ENCODE results near the gene SPRR2E. TPM values are rescaled to one million over a fixed set of nuclear protein-coding genes. Genes with fewer than 3 reads are reported as not detected.

The SPRR2E gene
- total RNA-seq, 2 experiments from 2014 or later, result not detected

- Histone ChIP-seq H4K20me1 (ENCODE audit: insufficient read depth, low read length) (no peaks in the 10 kb centered on the region), H3K9me3 (ENCODE audit: low read length) (no peaks in the 10 kb centered on the region), H3K9me2 (ENCODE audit: insufficient read depth, low read length) (no peaks in the 10 kb centered on the region), H3K4me1 (ENCODE audit: insufficient read depth, low read length, poor library complexity, severe bottlenecking) (no peaks in the 10 kb centered on the region), H3K36me3 (ENCODE audit: insufficient read depth, low read length) (no peaks in the 10 kb centered on the region), H3K4me2 (ENCODE audit: low read length) (no peak overlapping the region), H3K4me3 (ENCODE audit: low read depth, low read length, poor library complexity, severe bottlenecking) (no peak overlapping the region), H3K79me2 (ENCODE audit: insufficient read depth, low read depth, low read length) (no peaks in the 10 kb centered on the region), H3K27ac (ENCODE audit: low read depth, low read length, poor library complexity, severe bottlenecking) (no peak overlapping the region), H2AFZ (ENCODE audit: low read length) (no peak overlapping the region)
- DNase-seq (ENCODE audit: low spot score), result no peak
- BruUV-seq (replicated peaks), result no TSS peak
- intact Hi-C loops (cut with micrococcal nuclease; ENCODE audit: unreplicated experiment), result no loop called here
- no peak for TF ChIP-seq EZH2phosphoT487 (IDR thresholded peaks at IDR 0.05; ENCODE audit: borderline replicate concordance, low read depth, low read length)
- TF ChIP-seq CTCF (conservative IDR thresholded peaks at IDR 0.05; ENCODE audit: low read length), result no peak
- POLR2A ChIA-PET, result no interaction called here
- CTCF ChIA-PET (ENCODE audit: unreplicated experiment), result no interaction called here
Measured at GRCh38 chr1:153099461-153100045, 5.2 kb upstream of the SPRR2E start.

- no TSS peak for BruUV-seq (replicated peaks)
- no peaks in the 10 kb centered on the region for H3K9me2 ChIP-seq (ENCODE audit: insufficient read depth, low read length)
- TF ChIP-seq EZH2phosphoT487 (IDR thresholded peaks at IDR 0.05; ENCODE audit: borderline replicate concordance, low read depth, low read length) (no peak), CTCF (conservative IDR thresholded peaks at IDR 0.05; ENCODE audit: low read length) (no peak)
- ChIA-PET POLR2A (interaction anchor here (0.6 kb wide), 1 partner anchor 101 kb away, joined by 3 read pairs; no protein-coding TSS in a partner anchor), CTCF (ENCODE audit: unreplicated experiment) (no interaction called here)
- no peaks in the 10 kb centered on the region for H3K4me1 ChIP-seq (ENCODE audit: insufficient read depth, low read length, poor library complexity, severe bottlenecking)
- H3K36me3 ChIP-seq (ENCODE audit: insufficient read depth, low read length), result no peaks in the 10 kb centered on the region
- H3K79me2 ChIP-seq (ENCODE audit: insufficient read depth, low read depth, low read length), result no peaks in the 10 kb centered on the region
- H3K27ac ChIP-seq (ENCODE audit: low read depth, low read length, poor library complexity, severe bottlenecking), result no peak overlapping the region
- no peaks in the 10 kb centered on the region for H4K20me1 ChIP-seq (ENCODE audit: insufficient read depth, low read length)
- no peak overlapping the region for H3K4me2 ChIP-seq (ENCODE audit: low read length)
- DNase-seq (ENCODE audit: low spot score), result no peak
- intact Hi-C loops (cut with micrococcal nuclease; ENCODE audit: unreplicated experiment), result no loop called here
- H2AFZ ChIP-seq (ENCODE audit: low read length), result no peak overlapping the region
- H3K4me3 ChIP-seq (ENCODE audit: low read depth, low read length, poor library complexity, severe bottlenecking), result no peak overlapping the region
- H3K9me3 ChIP-seq (ENCODE audit: low read length), result no peaks in the 10 kb centered on the region
Measured at GRCh38 chr1:153095764-153096163, 1.4 kb upstream of the SPRR2E start.

- no TSS peak for BruUV-seq (replicated peaks)
- no peaks in the 10 kb centered on the region for H3K79me2 ChIP-seq (ENCODE audit: insufficient read depth, low read depth, low read length)
- H2AFZ ChIP-seq (ENCODE audit: low read length), result no peak overlapping the region
- TF ChIP-seq CTCF (conservative IDR thresholded peaks at IDR 0.05; ENCODE audit: low read length) (no peak), EZH2phosphoT487 (IDR thresholded peaks at IDR 0.05; ENCODE audit: borderline replicate concordance, low read depth, low read length) (no peak)
- ChIA-PET POLR2A (interaction anchor here (0.7 kb wide), 1 partner anchor 65 kb away, joined by 3 read pairs; no protein-coding TSS in a partner anchor), CTCF (ENCODE audit: unreplicated experiment) (no interaction called here)
- no peaks in the 10 kb centered on the region for H4K20me1 ChIP-seq (ENCODE audit: insufficient read depth, low read length)
- no peaks in the 10 kb centered on the region for H3K36me3 ChIP-seq (ENCODE audit: insufficient read depth, low read length)
- intact Hi-C loops (cut with micrococcal nuclease; ENCODE audit: unreplicated experiment), result no loop called here
- no peak overlapping the region for H3K27ac ChIP-seq (ENCODE audit: low read depth, low read length, poor library complexity, severe bottlenecking)
- no peak overlapping the region for H3K4me3 ChIP-seq (ENCODE audit: low read depth, low read length, poor library complexity, severe bottlenecking)
- no peaks in the 10 kb centered on the region for H3K9me2 ChIP-seq (ENCODE audit: insufficient read depth, low read length)
- no peaks in the 10 kb centered on the region for H3K9me3 ChIP-seq (ENCODE audit: low read length)
- H3K4me1 ChIP-seq (ENCODE audit: insufficient read depth, low read length, poor library complexity, severe bottlenecking), result no peaks in the 10 kb centered on the region
- H3K4me2 ChIP-seq (ENCODE audit: low read length), result no peak overlapping the region
- DNase-seq (ENCODE audit: low spot score), result no peak
Measured at GRCh38 chr1:153087652-153088051, 6.7 kb downstream of the SPRR2E start.
